HG02642 (cell line): ENCODE results near the gene PRKCH.

ENCODE experiments used
- ATAC-seq: cut with Tn5 transposase; IDR thresholded peaks from one replicate; pipeline ENCODE4 v1.9.1; 2021; ENCODE audit warnings: mild to moderate bottlenecking; ENCODE audit not compliant: unreplicated experiment, poor library complexity

The PRKCH gene

DNA sequence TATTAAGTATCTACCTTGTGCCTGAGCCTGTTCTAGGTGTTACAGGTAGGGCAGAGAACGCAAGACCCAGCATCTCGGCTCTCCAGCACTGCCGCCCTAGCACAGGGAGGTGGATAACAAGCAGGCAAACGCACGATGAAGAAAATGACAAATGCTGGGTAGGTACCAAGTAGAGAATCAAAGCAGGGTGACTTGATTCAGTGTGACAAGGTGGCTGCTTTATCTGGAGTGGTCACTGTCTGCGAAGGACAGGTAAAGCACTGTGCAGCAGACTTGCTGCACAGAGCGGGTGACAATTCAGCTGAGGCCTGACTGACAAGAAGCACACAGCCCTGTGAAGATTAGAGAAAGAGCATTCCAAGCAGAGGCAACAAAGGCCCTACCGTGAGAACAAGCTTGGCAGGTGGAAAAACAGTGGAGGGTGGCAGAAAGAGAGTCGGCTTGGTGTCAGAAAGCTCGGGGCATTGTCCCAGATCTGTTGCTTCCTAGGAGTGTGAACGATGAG lies 12.9 kb downstream of the PRKCH start:
- no peak for ATAC-seq

DNA sequence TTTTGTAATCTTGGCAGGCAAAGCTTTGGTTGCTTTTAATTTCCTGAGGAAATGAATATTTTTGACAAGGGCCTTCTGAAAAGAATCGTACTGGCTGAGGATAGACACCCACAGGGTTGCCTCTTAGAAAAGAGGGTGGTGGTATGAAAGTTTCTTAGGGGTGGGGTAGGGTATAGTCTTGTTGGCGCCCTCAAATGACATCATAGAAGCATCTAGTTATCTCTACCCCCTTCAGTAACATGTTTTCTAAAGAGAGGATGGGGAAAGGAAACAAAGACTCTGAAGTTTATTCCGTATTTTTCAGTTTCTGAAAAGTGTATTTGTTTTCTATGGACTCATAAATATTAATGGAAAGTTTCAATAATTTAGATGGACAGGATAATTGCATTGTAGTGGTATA lies 13.7 kb downstream of the PRKCH start:
- ATAC-seq, result no peak

DNA sequence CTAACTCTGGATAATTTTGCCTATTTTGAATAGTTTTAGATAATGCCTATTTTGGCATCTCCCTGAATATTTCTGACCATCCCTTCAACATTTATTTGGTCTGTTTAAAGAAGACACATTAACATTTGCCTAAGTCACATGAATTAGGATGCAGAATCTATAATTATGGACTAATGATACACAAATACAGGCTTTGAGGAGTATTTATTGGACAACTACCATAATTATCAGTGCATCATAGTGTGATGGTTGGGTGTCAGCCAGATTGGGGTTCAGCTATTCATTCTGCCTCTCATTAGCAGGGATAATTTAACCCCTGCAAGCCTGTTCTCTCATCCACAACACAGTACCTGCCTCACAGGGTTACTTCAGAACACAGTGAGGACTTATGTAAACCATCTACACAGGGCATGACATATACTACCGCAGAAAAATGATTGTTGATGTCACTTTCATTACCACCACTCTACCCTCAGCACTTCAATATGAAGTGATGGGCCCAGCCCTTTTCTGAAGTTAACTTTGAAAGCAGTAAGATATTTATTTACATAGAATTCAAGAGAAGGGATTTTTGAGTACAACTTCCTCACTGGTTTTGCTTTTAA lies 14.4 kb downstream of the PRKCH start:
- no peak for ATAC-seq

DNA sequence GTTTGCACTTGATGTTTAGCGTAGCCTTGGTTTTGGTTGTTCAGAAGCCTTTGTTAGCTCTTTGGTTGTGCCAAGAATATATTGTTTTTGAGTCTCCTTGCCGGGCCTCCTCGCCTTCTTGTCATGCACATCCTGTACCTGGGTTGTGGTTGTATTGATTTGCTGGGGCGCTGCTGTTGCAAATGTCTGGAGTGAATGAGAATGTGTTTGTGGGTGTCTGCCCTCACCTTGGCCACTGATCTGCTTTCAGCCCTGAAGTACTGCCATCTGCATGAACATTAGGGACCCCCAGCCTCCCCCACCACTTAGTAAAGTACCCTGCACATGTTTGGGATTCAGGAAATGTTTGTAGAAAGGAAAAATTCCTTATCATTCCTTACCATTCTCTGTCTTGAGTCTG lies 16.5 kb downstream of the PRKCH start:
- ATAC-seq, result no peak

DNA sequence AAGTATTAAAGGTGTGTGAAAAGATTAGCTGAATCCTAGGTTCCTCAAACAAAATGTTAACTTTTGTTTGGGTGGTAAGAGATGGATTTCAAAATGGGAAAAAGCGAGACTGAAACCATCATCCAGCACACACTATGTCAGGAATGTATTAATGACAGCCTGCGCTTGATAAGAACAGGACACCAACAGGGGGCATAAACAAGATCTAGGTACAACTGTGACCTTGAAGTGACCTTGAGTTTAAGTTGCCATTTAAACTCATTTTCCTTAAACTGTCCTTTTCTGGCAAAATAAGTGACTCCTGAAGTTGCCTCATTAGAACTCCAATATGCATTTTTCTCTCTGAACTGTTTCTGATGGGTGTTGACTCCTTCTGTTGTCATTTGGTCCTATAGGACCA lies 17.1 kb downstream of the PRKCH start:
- no peak for ATAC-seq

DNA sequence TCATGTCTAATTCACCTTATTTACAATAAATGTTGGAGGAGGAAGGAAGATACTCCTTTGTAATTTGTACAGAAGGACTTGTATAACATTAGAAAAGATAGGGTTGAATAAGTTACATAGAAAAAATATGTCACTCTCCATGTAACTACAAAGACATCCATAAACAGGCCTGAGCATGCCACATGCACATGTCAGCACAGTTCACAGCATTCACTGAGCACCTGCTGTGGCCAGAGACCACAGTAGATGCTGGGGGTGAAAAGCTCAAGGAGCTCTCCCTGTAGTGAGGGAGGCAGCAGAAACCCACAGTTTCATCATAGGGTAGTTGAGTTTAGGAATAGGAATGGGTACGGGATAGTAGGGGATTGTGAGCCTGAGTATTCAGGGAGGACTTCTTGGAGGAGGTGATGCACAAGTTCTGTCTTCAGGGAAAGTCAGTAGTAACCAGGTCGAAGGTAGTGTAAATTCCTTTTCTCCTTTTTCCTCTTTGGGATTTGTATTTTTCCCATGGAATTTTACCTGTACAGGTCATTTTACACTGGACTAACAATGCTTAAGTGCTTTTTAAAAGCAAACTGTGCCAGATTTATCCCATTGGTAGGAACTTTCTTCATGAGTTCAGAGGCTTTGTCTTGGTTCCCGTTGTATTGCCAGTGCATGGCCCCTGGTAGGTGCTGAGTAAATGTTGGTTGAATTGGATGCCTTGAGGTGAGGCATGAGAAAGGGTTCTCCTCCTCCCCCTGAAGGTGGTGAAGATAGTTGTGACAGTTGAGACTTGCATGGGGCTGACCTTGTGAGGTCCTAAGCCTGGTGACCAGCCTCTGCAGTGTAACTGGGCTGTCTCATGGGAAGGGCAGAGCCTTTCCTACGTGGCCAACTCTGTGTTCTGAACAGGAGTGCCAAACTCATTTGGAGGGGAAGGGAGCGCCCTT lies 20.2 kb downstream of the PRKCH start:
- ATAC-seq, result no peak

DNA sequence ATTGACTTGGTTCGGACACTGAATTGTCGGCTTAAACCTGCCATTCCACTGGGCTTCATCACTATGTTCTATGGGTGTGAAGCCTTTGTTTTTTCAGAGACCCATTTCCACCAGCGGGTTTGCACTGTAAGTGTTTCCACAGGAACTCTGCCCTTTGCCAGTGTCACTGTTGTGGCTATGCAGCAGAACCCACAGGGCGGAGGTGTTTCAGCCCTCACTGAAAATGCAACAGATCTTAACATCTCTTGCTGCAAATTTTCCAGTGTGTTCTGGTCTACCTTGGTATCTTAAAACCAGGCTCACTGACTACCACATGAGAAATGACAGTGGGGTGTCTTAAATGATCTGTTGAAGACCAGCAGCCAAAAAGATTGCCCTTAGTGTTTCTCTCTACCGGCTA lies 21.1 kb downstream of the PRKCH start:
- ATAC-seq, result no peak

DNA sequence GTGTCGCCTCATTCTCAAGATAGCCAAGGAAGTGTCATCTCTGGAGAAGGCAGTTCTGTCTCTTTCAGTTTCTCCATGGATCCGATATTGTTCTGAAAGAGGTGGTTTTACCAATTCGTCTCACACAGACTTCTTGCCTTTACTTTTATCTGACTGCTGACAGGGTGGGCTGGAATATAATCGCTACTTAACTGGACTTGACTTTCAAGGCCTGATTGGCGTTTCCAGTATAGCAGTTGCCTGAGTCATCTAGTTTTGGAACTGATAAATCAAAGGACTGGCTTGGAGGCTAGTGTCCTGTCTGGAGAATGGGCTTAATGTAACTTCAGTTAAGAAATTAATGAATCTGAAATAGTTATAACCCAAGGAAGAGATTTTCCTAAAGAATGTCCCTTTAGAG lies 21.6 kb downstream of the PRKCH start:
- no peak for ATAC-seq

DNA sequence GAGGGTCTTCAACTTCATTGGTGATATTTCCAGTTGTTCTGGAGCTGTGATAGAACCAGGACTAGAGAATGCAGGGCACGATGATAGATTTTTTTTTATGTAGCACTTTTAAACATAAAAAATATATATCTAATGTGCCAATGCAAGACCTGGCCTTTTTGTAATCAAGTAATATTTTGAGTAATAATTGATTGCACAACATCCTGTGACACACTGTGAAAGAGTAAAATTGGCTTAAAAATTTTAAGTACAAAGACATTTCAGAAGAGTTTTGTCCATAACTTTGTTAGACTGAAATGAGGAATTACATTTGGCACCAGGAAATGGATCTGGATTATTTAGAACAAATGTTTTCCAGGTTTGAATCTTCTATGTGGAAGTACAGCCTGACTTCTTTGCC lies 22.1 kb downstream of the PRKCH start:
- no peak for ATAC-seq

DNA sequence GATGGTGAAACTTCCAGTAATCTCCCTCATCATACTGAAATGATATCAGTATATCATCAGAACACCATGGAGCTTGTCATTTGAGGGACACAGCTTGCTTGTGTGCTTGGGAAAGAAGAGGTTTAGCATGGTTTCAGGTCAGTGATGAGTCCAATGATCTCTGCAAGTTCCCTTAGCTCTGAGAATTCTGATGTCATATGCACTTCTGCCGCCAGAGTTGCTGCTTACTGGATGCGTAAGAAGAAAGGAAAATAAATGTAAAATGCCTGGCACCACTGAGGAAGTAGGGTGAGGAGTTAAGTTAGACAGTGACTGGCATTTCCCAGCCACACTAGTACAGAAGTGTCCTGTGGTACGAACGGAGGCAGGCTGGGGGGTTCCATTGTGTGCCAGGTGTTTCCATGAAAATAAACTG lies 22.6 kb downstream of the PRKCH start:
- no peak for ATAC-seq

DNA sequence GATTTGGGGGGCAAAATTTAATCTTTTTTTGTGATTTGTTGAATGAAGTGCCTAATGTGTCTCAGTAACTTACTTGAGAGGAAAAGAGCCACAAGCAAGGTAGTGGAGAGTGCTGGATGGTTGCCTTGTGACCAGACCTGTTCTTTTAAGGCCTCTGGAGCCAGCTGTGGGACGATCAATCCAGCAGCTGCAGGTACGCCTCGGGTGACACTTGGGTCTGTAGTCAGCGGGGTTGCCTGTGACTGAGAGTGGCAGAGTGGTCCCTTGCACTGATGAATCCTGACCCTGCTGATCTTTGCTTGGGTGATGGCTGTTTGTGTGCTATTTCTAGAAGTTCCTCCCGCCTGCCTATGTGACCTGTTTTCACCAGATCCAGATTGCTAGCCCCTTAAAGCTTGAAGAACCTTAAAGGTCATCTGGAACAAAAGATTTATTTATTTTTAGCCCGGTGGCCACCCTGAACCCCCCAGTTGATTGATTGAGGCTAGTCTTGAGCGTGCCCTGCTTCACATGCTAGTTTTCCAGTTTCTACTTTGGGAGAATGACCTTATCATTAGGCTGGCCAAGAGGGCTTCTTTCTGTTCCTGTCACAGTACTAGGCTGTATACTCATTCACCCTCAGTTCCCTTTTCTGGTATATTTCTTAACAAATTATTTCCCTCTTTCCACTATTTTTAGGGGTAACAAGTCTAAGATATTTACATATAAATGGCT lies 23.2 kb downstream of the PRKCH start:
- peak; percentile 42 for ATAC-seq

DNA sequence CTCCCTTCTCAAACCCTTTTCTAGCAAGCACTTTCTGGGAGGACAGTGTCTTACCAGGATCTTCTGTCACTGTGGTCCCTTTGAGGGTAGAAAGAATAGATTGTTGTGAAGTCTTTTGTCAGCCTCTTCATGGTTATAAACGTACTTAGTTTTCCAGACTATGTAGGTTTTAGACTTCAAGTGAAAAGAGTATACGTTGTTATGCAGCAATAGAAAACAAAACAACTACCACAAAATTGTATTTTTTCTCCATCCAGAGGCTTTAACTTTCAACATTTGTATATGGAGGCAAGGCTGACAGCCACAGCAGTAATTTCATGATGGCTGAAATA lies 23.7 kb downstream of the PRKCH start:
- ATAC-seq, result peak; percentile 4

DNA sequence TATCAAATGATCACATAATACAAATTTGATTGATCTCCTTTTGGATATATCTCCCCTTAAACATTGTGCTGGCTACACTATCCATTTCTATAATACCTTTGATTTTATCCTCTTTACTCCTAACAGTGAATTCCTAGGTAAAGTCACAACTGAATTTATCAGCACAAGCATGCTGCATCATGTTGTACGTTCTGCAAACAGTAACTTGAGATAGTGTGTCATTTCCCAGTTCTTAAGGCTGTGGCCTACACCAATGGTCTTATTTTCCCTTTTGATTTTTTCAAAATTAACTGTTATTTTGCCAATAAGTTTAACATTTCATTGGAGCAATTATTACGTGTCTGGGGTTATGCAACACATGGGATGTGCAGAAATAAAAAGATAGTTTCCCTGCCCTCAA lies 24.8 kb downstream of the PRKCH start:
- no peak for ATAC-seq

DNA sequence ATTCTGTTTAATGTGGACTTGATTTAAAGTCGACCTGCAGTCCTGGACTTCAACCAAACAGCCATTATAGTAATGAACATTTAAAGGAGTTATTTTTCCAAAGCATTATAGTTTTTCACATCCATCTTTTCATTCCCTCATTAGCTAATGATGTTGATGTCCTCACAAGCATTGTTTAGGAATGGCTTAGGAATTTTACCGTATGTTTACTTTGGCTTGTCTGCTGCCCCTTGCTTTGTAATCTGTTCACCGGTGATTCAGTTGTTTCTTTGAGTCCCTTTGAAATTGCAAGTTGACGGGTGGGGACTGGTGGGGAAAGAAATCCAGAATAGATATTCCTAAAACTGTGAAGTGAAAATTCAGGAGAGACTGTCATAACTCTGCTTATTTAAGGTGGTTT lies 25.4 kb downstream of the PRKCH start:
- no peak for ATAC-seq

DNA sequence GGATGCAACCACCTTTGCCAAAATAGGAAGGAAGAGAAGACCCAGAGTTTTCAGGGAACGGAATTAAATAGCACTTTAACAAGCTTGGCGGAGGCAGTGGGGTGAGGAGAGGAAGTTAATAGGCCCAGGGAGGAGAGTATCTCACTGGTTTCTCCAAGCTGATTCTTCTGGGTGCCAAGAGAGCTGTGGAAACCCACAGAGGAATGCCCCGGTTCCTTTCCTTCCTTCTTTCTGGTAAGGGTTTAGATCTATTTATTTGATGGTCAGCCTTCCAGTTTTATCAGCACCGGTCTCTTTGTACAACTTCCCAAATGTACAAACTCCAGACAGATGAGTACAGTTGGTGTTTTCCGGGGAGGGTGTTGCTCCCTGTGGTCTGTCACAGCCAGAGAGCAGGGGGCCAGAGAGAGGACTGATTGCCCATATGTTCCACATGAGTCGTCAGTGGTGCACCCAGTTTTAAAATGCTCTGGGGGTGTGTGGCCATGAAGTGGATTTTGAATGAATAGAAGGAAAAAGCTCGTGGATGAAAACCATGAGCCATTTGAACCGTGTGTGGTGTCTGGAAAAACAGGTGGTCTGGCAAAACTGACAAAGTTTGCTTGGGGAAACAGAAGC lies 26.6 kb downstream of the PRKCH start:
- ATAC-seq, result no peak

DNA sequence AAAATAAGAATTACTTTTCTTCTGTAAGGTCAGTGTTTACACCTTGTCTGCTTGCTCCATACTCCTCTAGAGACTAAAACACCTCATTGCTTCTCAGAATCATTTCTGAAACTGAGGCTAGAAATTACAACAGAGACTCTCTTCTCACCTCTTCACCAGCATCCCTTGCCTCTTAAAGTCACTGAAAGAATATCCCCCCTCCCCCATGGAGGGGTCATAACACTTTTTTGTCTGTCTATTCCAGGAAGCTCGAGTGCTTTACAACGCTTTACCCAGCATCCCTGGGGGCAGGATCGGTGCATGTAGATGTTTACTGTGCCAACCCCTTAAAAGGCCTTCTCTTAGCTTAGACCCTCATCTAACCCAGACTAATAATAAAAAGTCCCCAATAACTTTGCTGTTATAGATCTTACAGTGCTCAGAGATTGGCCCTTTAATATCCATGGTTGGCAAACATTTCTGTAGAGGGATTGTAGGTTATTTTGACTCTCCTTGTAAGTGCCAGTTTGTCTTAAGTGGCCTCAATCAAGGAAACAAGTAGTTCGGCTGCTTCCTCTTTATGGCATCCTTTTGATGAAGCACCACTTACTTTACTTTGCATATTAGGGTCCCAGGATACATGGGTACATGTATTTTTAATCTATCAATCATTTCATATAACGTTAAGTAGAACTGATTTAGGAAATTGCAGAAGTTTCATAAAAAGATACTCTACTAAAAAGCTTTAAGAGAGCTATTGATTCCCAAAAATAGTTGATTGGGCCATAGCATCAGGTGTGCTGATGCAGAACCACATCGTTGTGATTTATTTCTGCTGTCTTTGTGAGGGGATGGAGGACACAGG lies 29.3 kb downstream of the PRKCH start:
- ATAC-seq, result no peak

DNA sequence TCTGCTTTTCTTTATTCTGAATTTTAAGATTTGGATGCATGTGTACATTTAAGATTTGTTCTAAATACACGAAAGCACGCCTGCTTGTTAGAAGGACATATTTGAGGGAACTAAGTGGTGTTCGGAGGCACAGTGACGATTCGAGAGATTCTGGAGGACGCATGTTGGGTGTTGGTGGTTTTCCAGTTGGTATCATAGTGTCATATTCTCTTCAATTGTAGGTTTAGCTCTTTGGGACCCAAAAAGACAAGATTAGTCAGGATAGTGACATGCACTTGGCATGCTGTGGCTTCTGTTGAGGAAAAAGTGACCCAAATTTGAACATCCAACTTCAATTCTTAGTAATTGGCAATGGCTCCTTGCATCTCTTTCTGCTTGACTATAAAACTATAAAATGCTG lies 30.1 kb downstream of the PRKCH start:
- ATAC-seq, result no peak

DNA sequence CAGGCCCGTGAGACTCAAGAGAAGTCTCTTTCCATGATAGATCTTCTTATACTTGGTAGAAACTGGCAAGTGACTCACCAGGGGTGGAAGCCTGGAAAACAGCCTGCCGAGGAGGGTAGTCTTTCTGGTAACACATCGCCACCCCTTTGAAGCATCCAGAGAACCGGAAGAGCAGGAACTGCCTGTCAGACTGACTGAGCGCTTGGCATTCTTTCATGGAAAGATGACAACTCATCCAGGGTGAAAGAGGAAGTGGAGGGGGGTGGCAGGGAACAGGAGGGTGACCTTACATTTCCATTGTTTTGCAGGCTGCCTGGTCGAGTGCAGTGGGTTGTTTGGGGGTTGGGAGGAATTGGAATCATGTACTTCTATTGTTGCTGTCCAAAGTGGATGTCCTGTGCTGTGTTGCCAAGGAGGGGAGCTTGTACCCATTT lies 34.5 kb downstream of the PRKCH start:
- ATAC-seq, result no peak

DNA sequence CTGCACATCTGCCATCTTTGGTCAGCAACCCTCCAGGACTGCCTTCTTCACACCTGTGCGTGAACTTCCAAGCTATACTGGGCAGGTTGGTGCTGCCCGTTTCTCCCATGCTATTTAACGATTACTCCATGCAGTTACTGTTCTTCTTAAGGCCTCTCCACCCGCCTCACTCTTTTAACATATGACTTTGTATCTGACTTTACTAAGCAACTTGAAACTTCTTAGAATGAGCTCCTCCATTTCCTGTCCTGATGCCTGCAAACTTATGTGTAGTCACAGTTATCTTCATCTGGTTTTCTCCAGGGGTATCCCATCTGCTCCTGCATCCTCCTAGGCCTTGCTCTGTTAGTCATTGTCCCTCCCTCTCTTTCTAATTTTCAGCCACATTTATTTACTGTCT lies 35.7 kb downstream of the PRKCH start:
- no peak for ATAC-seq
